Measurements from ENCODE around the gene KRT81. TPM values are rescaled to one million over a fixed set of nuclear protein-coding genes. Genes with fewer than 3 reads are reported as not detected.

The KRT81 gene
- total RNA-seq, 2 donors from 2014 or later, result not detected

DNA sequence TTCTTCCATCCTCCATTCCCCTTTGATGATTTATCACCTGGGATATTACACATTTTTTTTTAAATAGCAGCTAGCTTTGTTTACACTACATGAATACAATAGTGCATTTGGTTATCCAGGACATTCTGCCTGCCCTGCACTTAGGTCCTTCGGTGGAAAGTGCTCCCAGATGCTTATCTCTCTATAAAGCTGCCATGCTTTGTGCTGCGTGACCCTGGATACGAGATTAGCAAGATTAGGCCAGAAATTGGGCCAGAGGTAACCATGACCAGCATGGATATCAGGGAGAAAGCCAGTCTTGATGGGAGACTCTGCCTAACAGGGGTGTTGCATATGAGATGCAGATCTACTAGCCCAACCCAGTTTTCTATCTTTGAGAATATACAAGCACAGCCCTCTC lies 42.0 kb upstream of the KRT81 start:
- Histone ChIP-seq H3K9me3 (ENCODE audit: control insufficient read depth, low read length) (no peaks in the 10 kb centered on the region), H3K27ac (ENCODE audit: low read depth, low read length) (no peak overlapping the region), H3K9ac (ENCODE audit: extremely low read depth, low read length, poor library complexity, severe bottlenecking) (no peak overlapping the region), H3K4me3 (ENCODE audit: low read length) (no peak overlapping the region), H3K27me3 (ENCODE audit: control insufficient read depth, insufficient read depth, low read length, poor library complexity, severe bottlenecking) (no peaks in the 10 kb centered on the region), H3K36me3 (ENCODE audit: control insufficient read depth, insufficient read depth, low read length) (no peaks in the 10 kb centered on the region), H3K4me1 (ENCODE audit: control insufficient read depth, insufficient read depth, low read length) (no peaks in the 10 kb centered on the region)
- no peaks in the 10 kb centered on the region for H3K36me3 Mint-ChIP-seq (ENCODE audit: low read depth)
- H3K4me3 Mint-ChIP-seq, result no peak overlapping the region
- peaks cover 5% of the 10 kb centered on the region for H3K27me3 Mint-ChIP-seq (ENCODE audit: insufficient read depth)
- no peaks in the 10 kb centered on the region for H3K9me3 Mint-ChIP-seq
- no peak overlapping the region for H3K27ac Mint-ChIP-seq
- peaks cover 7% of the 10 kb centered on the region for H3K4me1 Mint-ChIP-seq
- no peak for DNase-seq
- WGBS, 2 experiments (ENCODE audit: insufficient coverage in 1 of 2, insufficient read length in 1 of 2), result 77% methylated on average over 3 of the region's 3 CpGs
- no peak for TF ChIP-seq CTCF (conservative IDR thresholded peaks at IDR 0.05)

GRCh38 chr12:52332381-52332780 lies 41.0 kb upstream of the KRT81 start:
- Mint-ChIP-seq H3K9me3 (no peaks in the 10 kb centered on the region), H3K4me1 (peaks cover 7% of the 10 kb centered on the region), H3K4me3 (no peak overlapping the region), H3K36me3 (ENCODE audit: low read depth) (no peaks in the 10 kb centered on the region), H3K27me3 (ENCODE audit: insufficient read depth) (peaks cover 5% of the 10 kb centered on the region), H3K27ac (no peak overlapping the region)
- WGBS, 2 experiments (ENCODE audit: insufficient coverage in 1 of 2, insufficient read length in 1 of 2), result 83 to 96% methylated on average over 1 of the region's 1 CpG
- H3K9ac ChIP-seq (ENCODE audit: extremely low read depth, low read length, poor library complexity, severe bottlenecking), result no peak overlapping the region
- H3K9me3 ChIP-seq (ENCODE audit: control insufficient read depth, low read length), result no peaks in the 10 kb centered on the region
- H3K27me3 ChIP-seq (ENCODE audit: control insufficient read depth, insufficient read depth, low read length, poor library complexity, severe bottlenecking), result no peaks in the 10 kb centered on the region
- H3K27ac ChIP-seq (ENCODE audit: low read depth, low read length), result no peak overlapping the region
- H3K36me3 ChIP-seq (ENCODE audit: control insufficient read depth, insufficient read depth, low read length), result no peaks in the 10 kb centered on the region
- H3K4me1 ChIP-seq (ENCODE audit: control insufficient read depth, insufficient read depth, low read length), result no peaks in the 10 kb centered on the region
- H3K4me3 ChIP-seq (ENCODE audit: low read length), result no peak overlapping the region
- TF ChIP-seq CTCF (conservative IDR thresholded peaks at IDR 0.05), result no peak
- DNase-seq, result no peak

GRCh38 chr12:52331833-52332232 lies 40.5 kb upstream of the KRT81 start:
- 90% methylated on average over 3 of the region's 3 CpGs for WGBS, 2 experiments (ENCODE audit: insufficient coverage in 1 of 2, insufficient read length in 1 of 2)
- no peaks in the 10 kb centered on the region for H3K36me3 Mint-ChIP-seq (ENCODE audit: low read depth)
- no peak for DNase-seq
- TF ChIP-seq CTCF (conservative IDR thresholded peaks at IDR 0.05), result no peak
- Histone ChIP-seq H3K4me3 (ENCODE audit: low read length) (no peak overlapping the region), H3K27ac (ENCODE audit: low read depth, low read length) (no peak overlapping the region), H3K9me3 (ENCODE audit: control insufficient read depth, low read length) (no peaks in the 10 kb centered on the region), H3K36me3 (ENCODE audit: control insufficient read depth, insufficient read depth, low read length) (no peaks in the 10 kb centered on the region), H3K27me3 (ENCODE audit: control insufficient read depth, insufficient read depth, low read length, poor library complexity, severe bottlenecking) (no peaks in the 10 kb centered on the region), H3K4me1 (ENCODE audit: control insufficient read depth, insufficient read depth, low read length) (no peaks in the 10 kb centered on the region), H3K9ac (ENCODE audit: extremely low read depth, low read length, poor library complexity, severe bottlenecking) (no peak overlapping the region)
- H3K4me3 Mint-ChIP-seq, result no peak overlapping the region
- peaks cover 5% of the 10 kb centered on the region for H3K27me3 Mint-ChIP-seq (ENCODE audit: insufficient read depth)
- H3K4me1 Mint-ChIP-seq, result peaks cover 7% of the 10 kb centered on the region
- H3K27ac Mint-ChIP-seq, result no peak overlapping the region
- no peaks in the 10 kb centered on the region for H3K9me3 Mint-ChIP-seq
